Endothelial cell of umbilical vein (primary cell): Measurements from ENCODE around the gene TFB2M. TPM values are rescaled to one million over a fixed set of nuclear protein-coding genes. Genes with fewer than 3 reads are reported as not detected.

Experiments used
- BruUV-seq: library from RNA; stranded (reverse); fragments of 400-500 nt; replicated peaks from 2 replicates; lab custom pipeline; 2021; lab: Mats Ljungman, UMichigan
- CTCF ChIA-PET: fragments of 300-600, 350-600 bp; sonication (Branson Sonifier 250); formaldehyde crosslinking; loops from one replicate; lab custom pipeline; 2021; ENCODE audit warnings: antibody characterized with exemption, inconsistent platforms; lab: Charles Lee
- POLR2A ChIA-PET: fragments of 300-600, 350-600 bp; sonication (Branson Sonifier 250); formaldehyde crosslinking; loops from one replicate; lab custom pipeline; 2021; ENCODE audit warnings: antibody characterized with exemption, inconsistent platforms; lab: Charles Lee
- DNase-seq: peaks from one replicate; pipeline ENCODE4 v3.0.0-alpha.2; 2011; ENCODE audit warnings: low read depth, low spot score
- FAIRE-seq: peaks from 2 replicates; lab custom pipeline; 2011; peaks lifted over from hg19 to GRCh38; lab: Jason Lieb, UNC
- H2AFZ ChIP-seq: 2 replicates; pipeline ENCODE4 v1.6.0; 2012; ENCODE audit warnings: low read depth, low read length, control low read depth, inconsistent platforms
- H3K27ac ChIP-seq: 2 replicates; pipeline ENCODE4 v1.5.1; 2011; ENCODE audit warnings: low read depth, mild to moderate bottlenecking, control low read depth, low read length, moderate library complexity; ENCODE audit not compliant: insufficient read depth
- H3K27me3 ChIP-seq, 2 experiments: 2 replicates each; pipeline versions ENCODE4 v1.6.0 to v1.6.1; 2011; ENCODE audit warnings: low read length in 2 of 2, mixed read lengths in 1 of 2; ENCODE audit not compliant: control insufficient read depth in 2 of 2, insufficient read depth in 2 of 2
- H3K36me3 ChIP-seq, 2 experiments: 2 replicates in 1 of 2; 3 replicates in 1 of 2; pipeline ENCODE4 v1.5.1; 2011; ENCODE audit warnings: low read length in 2 of 2, mild to moderate bottlenecking in 1 of 2, moderate library complexity in 1 of 2; ENCODE audit not compliant: control insufficient read depth in 2 of 2, insufficient read depth in 2 of 2; ENCODE audit errors: extremely low read depth in 1 of 2
- H3K4me1 ChIP-seq: 3 replicates; pipeline ENCODE4 v1.5.1; 2011; ENCODE audit warnings: mild to moderate bottlenecking, low read length; ENCODE audit not compliant: control insufficient read depth, insufficient read depth; ENCODE audit errors: extremely low read depth
- H3K4me2 ChIP-seq: 2 replicates; pipeline ENCODE4 v1.6.1; 2011; ENCODE audit warnings: low read length, control low read depth, mixed read lengths; ENCODE audit not compliant: insufficient read depth
- H3K4me3 ChIP-seq, 3 experiments: fragments of 200-600 bp in 1 of 3; sonication (generic), shearing (Covaris generic) in 1 of 3; replicated peaks in 1 of 3; 2 replicates each; pipeline ENCODE4 v1.5.1; 2011 to 2016; ENCODE audit warnings: control low read depth in 3 of 3, low read length in 3 of 3, mild to moderate bottlenecking in 2 of 3, inconsistent platforms in 1 of 3, low read depth in 1 of 3, moderate library complexity in 1 of 3; ENCODE audit not compliant: insufficient read depth in 1 of 3
- H3K79me2 ChIP-seq: 2 replicates; pipeline ENCODE4 v1.6.0; 2012; ENCODE audit warnings: low read length, inconsistent platforms; ENCODE audit not compliant: control insufficient read depth, insufficient read depth
- H3K9ac ChIP-seq: replicated peaks from 2 replicates; pipeline ENCODE3; 2011; ENCODE audit warnings: low read length, control low read depth; ENCODE audit not compliant: insufficient read depth; ENCODE audit errors: extremely low read depth
- H3K9me1 ChIP-seq: replicated peaks from 3 replicates; pipeline ENCODE4 v1.6.0; 2011; ENCODE audit warnings: mild to moderate bottlenecking, low read length; ENCODE audit not compliant: control insufficient read depth, insufficient read depth; ENCODE audit errors: extremely low read depth
- H3K9me3 ChIP-seq: replicated peaks from 2 replicates; pipeline ENCODE4 v1.5.1; 2012; ENCODE audit warnings: low read length, inconsistent platforms; ENCODE audit not compliant: control insufficient read depth, insufficient read depth
- H4K20me1 ChIP-seq: replicated peaks from 2 replicates; pipeline ENCODE3; 2011; ENCODE audit warnings: mild to moderate bottlenecking, low read length; ENCODE audit not compliant: control insufficient read depth, insufficient read depth; ENCODE audit errors: extremely low read depth
- CTCF ChIP-seq, 2 donors: IDR thresholded peaks; 1 replicate in 1 of 2; 2 replicates in 1 of 2; pipeline ENCODE4 v1.5.1; 2011; ENCODE audit warnings: low read length in 2 of 2, mild to moderate bottlenecking in 2 of 2, moderate library complexity in 2 of 2, control low read depth in 1 of 2, inconsistent platforms in 1 of 2, low read depth in 1 of 2; ENCODE audit not compliant: insufficient read depth in 1 of 2; ENCODE audit errors: extremely low read depth in 1 of 2
- EZH2 ChIP-seq: IDR thresholded peaks from 2 replicates; pipeline ENCODE4 v1.6.1; 2012; ENCODE audit warnings: borderline replicate concordance, low read depth, mild to moderate bottlenecking, moderate library complexity, low read length, inconsistent platforms; ENCODE audit not compliant: severe bottlenecking
- FOS ChIP-seq: IDR thresholded peaks from 2 replicates; pipeline ENCODE4 v1.6.1; 2011; ENCODE audit warnings: mild to moderate bottlenecking, low read length, moderate library complexity, borderline replicate concordance; ENCODE audit not compliant: insufficient read depth
- GATA2 ChIP-seq: IDR thresholded peaks from 2 replicates; pipeline ENCODE4 v1.7.0; 2011; ENCODE audit warnings: low read depth, mild to moderate bottlenecking, moderate library complexity, mixed read lengths, low read length; ENCODE audit not compliant: insufficient read length, insufficient read depth
- JUN ChIP-seq: IDR thresholded peaks from 2 replicates; pipeline ENCODE4 v1.6.1; 2011; ENCODE audit warnings: borderline replicate concordance, low read depth; ENCODE audit not compliant: insufficient read length, insufficient read depth
- MAX ChIP-seq: IDR thresholded peaks from 2 replicates; pipeline ENCODE4 v1.6.1; 2011; ENCODE audit not compliant: insufficient read depth, insufficient read length
- MYC ChIP-seq: IDR thresholded peaks from one replicate; pipeline ENCODE4 v1.6.1; 2011; ENCODE audit warnings: mild to moderate bottlenecking, low read depth, low read length
- POLR2A ChIP-seq: IDR thresholded peaks from 2 replicates; pipeline ENCODE4 v1.6.1; 2012; ENCODE audit warnings: low read depth, mild to moderate bottlenecking, control low read depth, low read length
- POLR2AphosphoS5 ChIP-seq: IDR thresholded peaks from 2 replicates; pipeline ENCODE4 v1.6.1; 2012; ENCODE audit warnings: low read depth, mild to moderate bottlenecking, control low read depth, low read length, moderate library complexity; ENCODE audit not compliant: insufficient read depth
- dilution Hi-C: fragments of 300-500 bp; cut with MboI; formaldehyde crosslinking; loops from one replicate; pipeline ENCODE4 v1.15.0; 2019; ENCODE audit warnings: low sequenced_read_pairs; ENCODE audit not compliant: extremely low pct_ligation_motif_present
- intact Hi-C: fragments of 100-400 bp; cut with micrococcal nuclease; formaldehyde crosslinking; loops from one replicate; pipeline ENCODE4 v1.10.0; 2022
- polyA plus RNA-seq, 4 experiments: library from polyadenylated mRNA; depleted of rRNA in 3 of 4; stranded (reverse) in 3 of 4; unstranded in 1 of 4; fragments of >200 nt; gene quantifications; 2 replicates each; pipeline versions ENCODE4 v1.2.1 to v1.2.3, GENCODE V29; 2011 to 2012; ENCODE audit warnings: missing spikeins in 1 of 4
- total RNA-seq: library from RNA; stranded (reverse); gene quantifications from 2 replicates; pipeline ENCODE4 v1.2.3, GENCODE V29; 2021

Gene TFB2M
- total and polyA plus RNA-seq, 2 donors (not counting 3 experiments of a cell fraction or from before 2014, with no cell fraction given) = 8.4 to 14.8 TPM

- BruUV-seq = no TSS peak
Observed at GRCh38 chr1:246567646-246568235, 1.7 kb upstream of the TFB2M start.

More at GRCh38 chr1:246567646-246568235, 1.7 kb upstream of the TFB2M start:
- Histone ChIP-seq H3K4me1 (peaks cover 50% of the 10 kb centered on the region), H3K9me1 (no peaks in the 10 kb centered on the region), H4K20me1 (no peaks in the 10 kb centered on the region), H2AFZ (no peak overlapping the region), H3K9ac (peak overlapping the region; percentile 93), H3K4me3 (peak overlapping the region in 2 of 3 experiments; percentile 79 to 90), H3K9me3 (no peaks in the 10 kb centered on the region), H3K4me2 (peak overlapping the region; percentile 95), H3K36me3 (no peaks in the 10 kb centered on the region), H3K27me3 (no peaks in the 10 kb centered on the region), H3K79me2 (peaks cover 66% of the 10 kb centered on the region), H3K27ac (peak overlapping the region; percentile 70)
- dilution Hi-C loops (no loop called here), intact Hi-C loops (loop anchor here (2.0 to 10.0 kb wide), 4 partner anchors 61 to 1475 kb away; partner anchors contain the start of gene SMYD3)
- no peak for TF ChIP-seq MAX
- no peak for TF ChIP-seq CTCF (IDR thresholded peaks at IDR 0.05; ENCODE audit: extremely low read depth in 1 of 2, insufficient read depth in 1 of 2, low read depth in 1 of 2, low read length in 2 of 2)
- TF ChIP-seq MYC = no peak
- TF ChIP-seq GATA2 = no peak
- no peak for TF ChIP-seq JUN
- no peak for TF ChIP-seq POLR2A
- TF ChIP-seq FOS = no peak
- TF ChIP-seq POLR2AphosphoS5 = no peak
- no peak for TF ChIP-seq EZH2
- DNase-seq (no peak), FAIRE-seq (no peak)
- CTCF ChIA-PET = interaction anchor here (0.8 to 3.0 kb wide), 4 partner anchors 19 to 121 kb away, joined by 3 to 14 read pairs (median 8); no protein-coding TSS in a partner anchor
- POLR2A ChIA-PET = interaction anchor here (0.7 to 1.4 kb wide), 2 partner anchors 41 to 339 kb away, joined by 3 read pairs; no protein-coding TSS in a partner anchor
